WI38 (cell line): ENCODE measurements around the gene SMIM27.

Source experiments
- H3K4me3 ChIP-seq: 2 replicates; pipeline ENCODE4 v1.5.1; 2011; ENCODE audit warnings: low read depth, mild to moderate bottlenecking, control low read depth, low read length
- TF ChIP-seq, protein P1 (sequence below): IDR thresholded peaks from 2 replicates; pipeline ENCODE4 v1.5.1; 2012; ENCODE audit warnings: low read depth, mild to moderate bottlenecking, control low read depth, low read length

SMIM27 gene

DNA sequence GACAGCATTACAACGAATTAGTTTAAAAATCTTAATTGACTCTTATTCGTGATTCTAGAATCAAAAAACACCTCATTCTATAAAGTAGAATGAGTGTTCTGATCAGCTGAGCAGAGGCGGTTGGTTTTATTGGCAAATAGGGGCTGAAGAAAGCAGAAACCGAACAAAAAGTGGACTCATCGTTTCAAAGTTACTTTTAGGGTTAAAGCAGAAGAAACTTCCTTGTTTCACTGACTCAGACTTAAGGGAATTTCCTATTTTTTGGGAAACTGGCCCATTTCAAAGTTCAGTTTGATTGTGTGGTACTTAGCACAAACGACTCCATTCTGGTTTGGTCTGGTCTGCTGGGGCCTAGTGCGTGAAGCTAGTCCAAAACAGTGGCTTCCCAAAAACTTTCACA lies 21.7 kb downstream of the SMIM27 start:
- H3K4me3 ChIP-seq, result no peak overlapping the region
- TF ChIP-seq, protein P1, sequence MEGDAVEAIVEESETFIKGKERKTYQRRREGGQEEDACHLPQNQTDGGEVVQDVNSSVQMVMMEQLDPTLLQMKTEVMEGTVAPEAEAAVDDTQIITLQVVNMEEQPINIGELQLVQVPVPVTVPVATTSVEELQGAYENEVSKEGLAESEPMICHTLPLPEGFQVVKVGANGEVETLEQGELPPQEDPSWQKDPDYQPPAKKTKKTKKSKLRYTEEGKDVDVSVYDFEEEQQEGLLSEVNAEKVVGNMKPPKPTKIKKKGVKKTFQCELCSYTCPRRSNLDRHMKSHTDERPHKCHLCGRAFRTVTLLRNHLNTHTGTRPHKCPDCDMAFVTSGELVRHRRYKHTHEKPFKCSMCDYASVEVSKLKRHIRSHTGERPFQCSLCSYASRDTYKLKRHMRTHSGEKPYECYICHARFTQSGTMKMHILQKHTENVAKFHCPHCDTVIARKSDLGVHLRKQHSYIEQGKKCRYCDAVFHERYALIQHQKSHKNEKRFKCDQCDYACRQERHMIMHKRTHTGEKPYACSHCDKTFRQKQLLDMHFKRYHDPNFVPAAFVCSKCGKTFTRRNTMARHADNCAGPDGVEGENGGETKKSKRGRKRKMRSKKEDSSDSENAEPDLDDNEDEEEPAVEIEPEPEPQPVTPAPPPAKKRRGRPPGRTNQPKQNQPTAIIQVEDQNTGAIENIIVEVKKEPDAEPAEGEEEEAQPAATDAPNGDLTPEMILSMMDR, result no peak

DNA sequence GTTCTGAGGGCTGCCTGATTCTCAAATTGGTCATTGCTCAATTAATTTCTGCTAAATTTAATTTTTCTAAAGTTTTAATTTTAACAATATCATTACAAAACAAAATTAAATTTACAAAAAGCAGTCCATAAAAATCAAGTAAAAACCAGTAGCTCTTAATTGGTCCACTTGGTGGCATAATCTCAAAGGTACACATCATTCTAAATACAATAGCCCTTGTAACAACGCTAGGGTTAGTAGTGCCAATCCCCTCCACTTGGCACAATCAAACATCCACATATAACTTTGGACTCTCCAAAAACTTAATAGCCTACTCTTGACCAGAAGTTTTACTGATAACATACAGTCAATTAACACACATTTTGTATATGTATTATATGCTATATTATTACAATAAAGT lies 22.7 kb downstream of the SMIM27 start:
- no peak overlapping the region for H3K4me3 ChIP-seq
- TF ChIP-seq, protein P1, result no peak

DNA sequence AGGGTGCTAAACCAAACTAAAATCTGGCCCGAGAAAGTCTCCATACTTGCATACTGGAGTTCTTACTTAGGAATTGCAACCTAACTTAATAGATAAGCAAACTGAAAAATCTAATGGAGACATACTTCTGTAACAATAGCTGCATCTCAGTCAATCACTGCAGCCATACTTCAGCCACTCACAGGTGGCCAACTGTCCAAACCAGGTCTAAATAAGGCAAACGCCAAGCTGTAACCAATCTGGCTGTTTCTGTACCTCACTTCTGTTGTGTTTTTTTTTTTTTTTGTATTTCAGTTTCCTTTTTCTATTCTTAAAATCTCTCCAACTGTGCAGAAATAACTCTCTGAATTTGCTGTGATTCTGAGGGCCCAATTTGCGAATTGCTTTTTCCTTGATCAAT lies 25.2 kb downstream of the SMIM27 start:
- no peak overlapping the region for H3K4me3 ChIP-seq
- TF ChIP-seq, protein P1, result no peak

DNA sequence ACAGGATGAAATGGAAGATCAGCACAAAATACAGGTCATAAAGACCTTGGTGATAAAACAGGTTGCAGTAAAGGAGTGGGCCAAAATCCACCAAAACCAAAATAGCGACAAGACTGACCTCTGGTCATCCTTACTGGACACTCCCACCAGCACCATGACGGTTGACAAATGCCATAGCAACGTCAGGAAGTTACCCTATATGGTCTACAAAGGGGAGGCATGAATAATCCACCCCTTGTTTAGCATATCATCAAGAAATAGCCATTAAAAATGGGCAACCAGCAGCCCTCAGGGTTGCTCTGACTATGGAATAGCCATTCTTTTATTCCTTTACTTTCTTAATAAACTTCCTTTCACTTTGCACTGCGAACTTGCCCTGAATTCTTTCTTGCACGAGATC lies 26.8 kb downstream of the SMIM27 start:
- TF ChIP-seq, protein P1, result no peak
- H3K4me3 ChIP-seq, result no peak overlapping the region

GRCh38 chr9:32579706-32580331 lies 27.7 kb downstream of the SMIM27 start:
- no peak overlapping the region for H3K4me3 ChIP-seq
- TF ChIP-seq, protein P1, result peak; percentile 92

DNA sequence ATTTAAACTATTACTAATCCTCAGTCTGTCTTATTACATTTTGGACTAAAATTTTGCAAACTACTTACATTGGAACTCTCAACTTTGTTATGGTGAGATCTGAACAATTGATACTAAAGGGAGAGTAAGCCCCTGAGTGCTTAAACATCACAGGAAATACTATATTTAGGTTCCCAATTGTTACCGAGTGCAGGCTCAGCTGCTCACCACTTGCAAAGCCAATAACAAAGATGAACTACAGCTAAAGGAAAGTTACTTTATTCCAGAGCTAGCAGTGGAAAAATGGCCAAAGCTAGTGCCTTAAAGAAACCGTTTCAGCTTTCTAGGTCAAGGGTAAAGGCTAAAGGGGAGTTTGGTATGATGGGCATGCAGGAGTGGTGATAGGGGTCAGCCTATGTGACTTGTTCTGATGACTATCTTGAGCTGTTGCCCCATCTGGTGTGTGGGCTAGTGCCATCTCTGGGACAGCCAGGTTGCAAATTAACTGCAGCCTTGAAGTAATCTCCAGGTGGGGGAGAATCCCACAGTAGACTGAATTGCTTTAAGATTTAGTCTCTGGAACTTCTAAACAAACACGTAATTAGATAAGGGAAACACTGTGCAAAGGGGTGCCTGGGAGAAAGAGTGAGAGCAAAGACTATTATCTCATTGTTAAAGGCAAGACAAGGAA lies 28.6 kb downstream of the SMIM27 start:
- TF ChIP-seq, protein P1, result no peak
- no peak overlapping the region for H3K4me3 ChIP-seq

GRCh38 chr9:32581512-32582143 lies 29.5 kb downstream of the SMIM27 start:
- H3K4me3 ChIP-seq, result no peak overlapping the region
- TF ChIP-seq, protein P1, result peak; percentile 42
